Stimulated activated CD8-positive, alpha-beta memory T cell treated with anti-CD3 and anti-CD28 coated beads, Interleukin-7, amount 100 ng/mL, for 4 hours (primary cell): ENCODE measurements around the gene SMIM10.
"Not testable (repeated sequence)": the region's sequence is repeated elsewhere in the genome, so short reads cannot be mapped to it uniquely, and the experiment has no call there.

Source experiments
- DNase-seq, 2 donors: peaks; one replicate each; pipeline ENCODE4 v3.0.0-alpha.2; 2020; ENCODE audit warnings: low read depth in 2 of 2

SMIM10 gene

GRCh38 chrX:135010921-135011320, 20.1 kb downstream of the SMIM10 start:
- DNase-seq, result no peak

- no peak for DNase-seq
Measured at GRCh38 chrX:135015523-135016245, 24.9 kb downstream of the SMIM10 start.

GRCh38 chrX:135019890-135020289, 29.1 kb downstream of the SMIM10 start:
- DNase-seq, result not testable (repeated sequence)

GRCh38 chrX:135023791-135024190, 33.0 kb downstream of the SMIM10 start:
- DNase-seq, result not testable (repeated sequence)

- no peak for DNase-seq
Measured at GRCh38 chrX:135024526-135024925, 33.7 kb downstream of the SMIM10 start.

- not testable (repeated sequence) for DNase-seq
Measured at GRCh38 chrX:135030207-135030963, 39.6 kb downstream of the SMIM10 start.

GRCh38 chrX:135041149-135042123, 50.6 kb downstream of the SMIM10 start:
- DNase-seq, result not testable (repeated sequence)
